ENCODE measurements around the gene SCNN1G. TPM values are rescaled to one million over a fixed set of nuclear protein-coding genes. Genes with fewer than 3 reads are reported as not detected.

The SCNN1G gene
- total and polyA plus RNA-seq, 2 of the 13 experiments (the other 11 are each of a cell fraction or from before 2014, with no cell fraction given): not detected

GRCh38 chr16:23182206-23182678 lies 303 bp upstream of the SCNN1G start (continued):
- TF ChIP-seq ZNF407 (CRISPR knock-in tag; IDR thresholded peaks at IDR 0.05; ENCODE audit: not compliant biosample characterization) (no peak), POGK (CRISPR knock-in tag; conservative IDR thresholded peaks at IDR 0.05) (peak; percentile 51; the same call in 1 of the 2 replicates), PHF21A (CRISPR knock-in tag; IDR thresholded peaks at IDR 0.05) (no peak), ZNF292 (CRISPR knock-in tag; IDR thresholded peaks at IDR 0.05; ENCODE audit: borderline replicate concordance, low read depth) (no peak), HCFC1 (IDR thresholded peaks at IDR 0.05; ENCODE audit: low read depth, low read length) (no peak), RARA (CRISPR knock-in tag; IDR thresholded peaks at IDR 0.05) (no peak), ZNF512 (CRISPR knock-in tag; IDR thresholded peaks at IDR 0.05) (peak; percentile 81; the same call in 1 of the 2 replicates), NFIB (CRISPR knock-in tag; IDR thresholded peaks at IDR 0.05; ENCODE audit: borderline replicate concordance) (no peak), FOXM1 (CRISPR knock-in tag; IDR thresholded peaks at IDR 0.05) (no peak), ATF3 (CRISPR knock-in tag; IDR thresholded peaks at IDR 0.05) (0 out of 2 replicates have a peak, but pooled peaks have one; percentile 47), ZNF136 (CRISPR knock-in tag; IDR thresholded peaks at IDR 0.05; ENCODE audit: low read depth) (no peak), XRCC5 (optimal IDR thresholded peaks at IDR 0.05; ENCODE audit: low read length) (peak; percentile 99), ARNTL (CRISPR knock-in tag; IDR thresholded peaks at IDR 0.05) (no peak), ZNF230 (CRISPR knock-in tag; IDR thresholded peaks at IDR 0.05) (no peak), HIVEP1 (CRISPR knock-in tag; IDR thresholded peaks at IDR 0.05) (no peak), FOXP4 (CRISPR knock-in tag; IDR thresholded peaks at IDR 0.05) (no peak)

All from HepG2 (cell line).